Skeletal muscle cell (primary cell): ENCODE results near the gene OR12D3.
"Not testable (repeated sequence)": the region's sequence is repeated elsewhere in the genome, so short reads cannot be mapped to it uniquely, and the experiment has no call there.

ENCODE experiments used
- DNase-seq: peaks from one replicate; pipeline ENCODE4 v3.0.0-alpha.2; 2010; ENCODE audit warnings: low read depth
- H3K4me3 ChIP-seq: 2 replicates; pipeline ENCODE4 v1.5.1; 2011; ENCODE audit warnings: low read depth, mild to moderate bottlenecking, control low read depth, low read length, moderate library complexity

The OR12D3 gene, protein sequence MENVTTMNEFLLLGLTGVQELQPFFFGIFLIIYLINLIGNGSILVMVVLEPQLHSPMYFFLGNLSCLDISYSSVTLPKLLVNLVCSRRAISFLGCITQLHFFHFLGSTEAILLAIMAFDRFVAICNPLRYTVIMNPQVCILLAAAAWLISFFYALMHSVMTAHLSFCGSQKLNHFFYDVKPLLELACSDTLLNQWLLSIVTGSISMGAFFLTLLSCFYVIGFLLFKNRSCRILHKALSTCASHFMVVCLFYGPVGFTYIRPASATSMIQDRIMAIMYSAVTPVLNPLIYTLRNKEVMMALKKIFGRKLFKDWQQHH

DNA sequence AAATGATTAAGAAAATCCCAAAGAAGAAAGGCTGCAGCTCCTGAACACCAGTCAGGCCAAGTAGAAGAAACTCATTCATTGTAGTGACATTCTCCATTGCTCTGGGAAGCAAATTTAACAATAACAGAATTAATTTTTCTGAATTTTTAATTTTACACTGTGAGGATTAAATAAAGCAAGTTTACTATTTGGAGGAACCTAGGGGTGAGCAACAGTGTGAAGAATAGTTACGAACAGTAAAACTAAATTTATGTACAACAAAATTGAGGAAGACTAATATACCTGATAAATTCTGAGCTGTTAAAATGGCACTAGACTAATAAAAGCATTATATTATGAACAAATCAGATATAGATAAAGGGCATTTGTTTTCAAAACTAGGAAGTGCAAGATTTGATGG lies at the start of gene OR12D3:
Gene OR12D3, minus strand, starts transcription at position 101 of the 400 bp plus-strand sequence. Its CDS starts 4 bp downstream, at position 97.
- H3K4me3 ChIP-seq = no peak within 1 kb of the TSS
- no peak for DNase-seq

DNA sequence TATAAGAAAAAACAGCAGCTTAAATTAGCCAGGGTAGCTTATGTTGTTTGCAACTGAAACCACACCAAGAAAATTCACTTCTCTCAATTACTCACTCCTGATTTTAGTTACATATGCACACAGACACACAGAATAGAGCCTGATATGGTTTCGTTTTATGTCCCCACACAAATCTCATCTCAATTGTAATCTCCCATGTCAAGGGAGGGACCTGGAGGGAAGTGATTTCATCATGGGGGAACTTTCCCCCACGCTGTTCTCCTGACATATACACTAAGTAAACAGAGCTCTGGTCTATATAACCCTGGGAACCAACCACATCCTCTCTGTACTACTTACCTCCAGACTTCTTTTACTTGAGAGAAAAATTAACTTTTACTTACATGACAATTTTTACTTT lies 49.5 kb upstream of the OR12D3 start:
- DNase-seq = no peak
- no peak overlapping the region for H3K4me3 ChIP-seq

DNA sequence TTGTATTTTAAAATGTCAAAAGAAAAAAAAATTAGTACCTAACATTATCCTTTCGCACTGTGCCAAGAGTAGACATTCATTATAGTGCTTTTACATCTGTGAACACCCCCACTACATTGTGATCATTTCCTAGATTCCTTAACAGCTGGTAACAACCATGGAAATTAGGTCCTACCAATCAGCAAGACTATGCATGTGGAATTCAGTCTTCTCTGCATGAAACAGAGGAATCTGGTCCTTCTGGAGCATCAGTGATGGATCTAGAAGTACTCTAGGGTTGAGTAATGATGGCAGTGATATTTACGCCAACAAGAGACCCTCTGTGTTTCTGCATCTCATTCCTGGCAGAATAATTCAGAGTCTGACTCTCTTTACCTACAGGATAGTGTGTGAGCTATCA lies 49.1 kb upstream of the OR12D3 start:
- DNase-seq = no peak
- H3K4me3 ChIP-seq = no peak overlapping the region

DNA sequence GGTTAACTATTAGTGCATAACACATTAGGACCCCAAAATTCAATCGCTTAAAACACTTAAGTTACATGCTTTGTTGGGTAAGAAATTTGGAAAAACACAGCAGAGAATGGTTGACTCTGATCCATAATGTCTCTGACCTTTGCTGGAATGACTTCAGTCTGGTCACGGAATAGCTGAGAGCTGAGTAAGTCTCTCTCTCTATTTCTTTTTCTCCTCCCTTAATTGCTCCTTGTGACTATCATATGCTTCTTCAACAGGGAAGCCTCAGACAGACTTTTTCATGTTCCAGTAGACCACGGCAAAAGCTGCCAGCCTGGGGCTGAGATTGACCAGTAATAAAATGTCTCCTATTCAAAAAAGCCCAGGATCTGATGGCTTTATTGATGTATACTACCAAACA lies 44.4 kb upstream of the OR12D3 start:
- no peak for DNase-seq
- no peak overlapping the region for H3K4me3 ChIP-seq

DNA sequence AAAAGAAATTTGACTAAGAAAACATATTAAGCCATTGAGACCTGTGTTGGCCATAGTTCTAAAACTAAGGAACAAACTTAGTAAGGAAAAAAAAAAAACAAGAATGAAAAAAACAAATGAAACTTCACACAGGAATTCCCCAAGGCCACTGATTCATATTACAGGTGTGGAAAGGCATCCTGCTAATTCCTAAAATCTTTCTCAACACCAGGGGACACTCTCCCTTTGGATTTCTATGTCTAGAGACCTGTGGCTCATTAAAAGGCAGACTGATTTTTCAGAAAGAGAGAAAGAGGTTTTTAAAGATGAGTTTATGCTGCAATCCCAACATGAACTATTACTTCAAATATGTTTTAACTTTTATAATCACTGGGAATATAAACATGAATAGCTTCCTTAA lies 39.5 kb upstream of the OR12D3 start, which contains the start of gene OR12D1:
Gene OR12D1, plus strand, starts transcription at position 341 of the 400 bp plus-strand sequence.
- no peak within 1 kb of the TSS for H3K4me3 ChIP-seq
- no peak for DNase-seq

DNA sequence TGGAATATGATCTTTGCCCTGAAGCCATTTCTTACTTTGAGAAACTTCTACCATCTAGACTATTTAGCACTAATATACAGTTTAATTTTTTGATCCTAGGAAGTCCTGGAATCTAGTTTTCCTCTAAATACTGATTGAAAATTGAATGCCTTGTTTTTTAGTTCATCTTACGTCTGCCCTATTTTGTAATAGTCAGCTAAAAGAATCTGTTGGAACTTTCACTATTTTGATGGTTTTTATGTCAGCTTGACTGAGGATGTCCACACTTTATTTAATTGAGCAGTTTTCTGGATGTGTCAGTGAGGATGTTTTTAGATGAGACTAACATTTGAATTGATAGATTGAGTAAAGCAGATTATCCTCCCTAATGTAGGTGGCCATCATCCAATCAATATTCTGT lies 28.7 kb upstream of the OR12D3 start:
- DNase-seq = no peak
- no peak overlapping the region for H3K4me3 ChIP-seq

DNA sequence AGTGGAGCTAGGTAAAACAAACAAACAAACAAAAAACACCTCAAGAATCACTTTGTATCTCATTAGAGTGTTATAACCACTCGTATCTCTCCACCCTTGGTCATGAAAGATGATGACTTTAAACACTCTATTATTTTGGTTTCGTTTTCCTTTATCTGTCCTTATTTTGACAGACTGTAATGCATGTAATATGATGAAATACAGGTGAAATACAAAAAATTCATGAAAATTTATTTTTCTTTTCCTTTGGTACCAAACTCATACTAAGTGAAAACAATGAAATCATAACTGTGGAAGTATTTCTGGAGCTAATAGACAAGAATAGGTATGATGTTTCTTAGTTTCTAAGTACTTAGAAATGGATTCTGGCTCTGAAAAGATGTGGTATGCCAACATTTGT lies 24.4 kb upstream of the OR12D3 start:
- no peak for DNase-seq
- H3K4me3 ChIP-seq = no peak overlapping the region

DNA sequence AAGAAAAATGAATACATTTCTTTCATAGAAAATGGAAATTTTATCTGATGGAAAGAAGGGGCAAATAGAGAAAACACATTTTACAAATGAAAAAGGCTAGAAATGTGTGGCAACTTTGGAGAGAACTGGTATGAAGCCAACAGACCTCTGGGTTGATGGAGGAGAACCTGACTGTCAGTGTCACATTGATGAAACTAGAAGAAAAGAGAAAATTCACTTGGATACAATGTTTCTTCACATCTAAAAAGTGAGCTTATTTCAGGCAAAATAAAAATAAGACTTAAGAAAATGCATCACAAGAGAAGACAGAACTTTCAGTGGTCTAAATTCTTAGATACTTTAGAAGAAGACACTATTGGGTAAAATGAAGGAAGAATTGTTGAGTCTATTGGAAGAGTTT lies 20.2 kb upstream of the OR12D3 start, which contains the start of gene OR12D2:
Gene OR12D2, plus strand, starts transcription at position 301 of the 400 bp plus-strand sequence. CDS start 1,069 bp downstream, outside the sequence.
- no peak within 1 kb of the TSS for H3K4me3 ChIP-seq
- DNase-seq = no peak

DNA sequence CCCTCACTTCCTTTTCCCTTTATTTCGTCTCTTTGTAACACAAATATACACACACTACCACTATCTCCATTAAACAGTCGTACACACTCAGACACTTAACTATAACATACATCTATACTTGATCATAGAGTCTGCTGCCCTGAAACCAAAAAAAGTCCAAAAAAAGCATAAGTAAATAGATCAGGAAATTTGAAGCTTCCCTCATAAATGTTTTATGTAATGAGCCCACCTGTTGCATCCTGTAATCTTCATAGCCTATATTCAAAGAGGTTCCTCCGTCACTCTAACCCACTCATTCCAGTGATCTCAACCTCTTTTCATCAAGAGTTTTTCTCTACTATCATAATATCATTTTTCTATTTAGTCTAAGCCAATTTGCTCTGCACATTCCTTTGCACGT lies 13.4 kb upstream of the OR12D3 start:
- H3K4me3 ChIP-seq = no peak overlapping the region
- DNase-seq = no peak

DNA sequence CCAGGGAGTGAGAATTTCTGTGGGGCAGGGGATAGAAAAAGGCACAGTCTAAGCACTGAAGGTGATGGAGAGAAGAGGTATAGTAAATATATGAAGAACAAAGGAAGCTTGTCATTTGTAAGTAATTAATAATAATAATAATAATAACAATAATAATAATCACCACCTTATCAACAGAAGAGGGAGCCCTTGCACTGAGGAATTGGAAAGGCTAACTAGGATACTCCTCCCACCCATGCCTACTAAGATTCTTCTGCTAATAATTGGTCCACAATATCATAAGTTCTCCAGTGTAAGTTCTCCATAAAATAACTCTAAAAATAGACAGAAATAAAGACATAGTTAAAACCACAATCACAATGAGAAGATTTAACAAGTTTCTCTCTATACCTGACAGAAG lies 912 bp upstream of the OR12D3 start:
- no peak for DNase-seq
- no peak overlapping the region for H3K4me3 ChIP-seq

DNA sequence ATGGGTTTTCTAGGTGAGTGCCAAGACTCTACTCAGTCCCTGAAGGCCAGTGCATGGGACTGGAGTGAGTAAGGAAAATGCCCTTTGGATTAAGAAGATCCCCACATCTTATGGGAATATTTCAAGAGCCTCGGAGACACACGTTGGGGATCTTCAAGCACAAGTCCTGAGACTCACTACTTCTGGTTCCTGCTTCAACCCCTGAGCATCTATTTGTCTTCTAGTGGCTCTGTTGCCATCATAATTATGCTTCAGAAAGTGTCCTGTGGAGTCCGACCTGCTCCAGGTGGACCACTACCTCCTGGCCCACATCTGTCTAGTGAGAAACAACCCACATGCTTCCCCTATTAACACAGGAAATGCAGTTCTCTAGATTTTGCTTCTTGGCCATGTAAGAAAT lies 6.3 kb downstream of the OR12D3 start, which contains the start of gene OR5V1:
Gene OR5V1, minus strand, starts transcription at position 101 of the 400 bp plus-strand sequence. CDS start 12,670 bp downstream, outside the sequence.
- DNase-seq = no peak
- H3K4me3 ChIP-seq = no peak within 1 kb of the TSS

DNA sequence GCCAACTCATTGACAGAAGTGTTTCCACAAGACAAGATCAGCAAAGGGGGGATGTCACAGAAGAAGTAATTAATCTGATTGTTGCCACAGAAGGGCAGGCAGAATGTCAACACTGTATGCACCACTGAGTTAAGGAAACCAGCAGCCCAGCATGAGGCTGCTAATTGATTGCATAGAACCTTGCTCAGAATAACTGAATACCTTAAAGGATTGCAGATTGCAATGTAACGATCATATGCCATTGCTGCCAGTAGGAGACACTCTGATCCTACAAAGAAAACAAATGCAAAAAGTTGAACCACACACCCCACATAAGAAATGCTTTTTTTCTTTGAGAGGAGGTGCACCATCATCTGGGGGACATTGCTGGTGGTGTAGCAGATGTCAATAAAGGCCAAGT lies 19.5 kb downstream of the OR12D3 start:
- DNase-seq = no peak
- no peak overlapping the region for H3K4me3 ChIP-seq

DNA sequence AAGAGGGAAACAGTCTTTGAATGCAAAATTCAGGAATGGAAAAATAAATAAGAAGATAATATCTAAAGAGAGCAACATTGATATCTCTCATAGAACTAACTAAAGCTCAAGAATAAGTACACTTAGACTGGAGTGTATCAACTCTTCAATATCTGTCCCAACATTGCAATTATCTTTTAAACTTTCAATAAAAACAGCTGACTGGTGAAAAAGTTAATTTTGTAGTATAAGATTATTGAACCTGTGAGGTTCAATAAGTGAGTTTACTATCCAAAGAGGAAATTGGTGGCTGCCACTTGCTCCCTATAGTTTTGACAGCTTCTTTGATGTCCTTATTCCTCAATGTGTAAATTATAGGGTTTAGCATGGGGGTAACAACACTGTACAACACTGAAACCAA lies 20.1 kb downstream of the OR12D3 start:
- no peak for DNase-seq
- H3K4me3 ChIP-seq = no peak overlapping the region

DNA sequence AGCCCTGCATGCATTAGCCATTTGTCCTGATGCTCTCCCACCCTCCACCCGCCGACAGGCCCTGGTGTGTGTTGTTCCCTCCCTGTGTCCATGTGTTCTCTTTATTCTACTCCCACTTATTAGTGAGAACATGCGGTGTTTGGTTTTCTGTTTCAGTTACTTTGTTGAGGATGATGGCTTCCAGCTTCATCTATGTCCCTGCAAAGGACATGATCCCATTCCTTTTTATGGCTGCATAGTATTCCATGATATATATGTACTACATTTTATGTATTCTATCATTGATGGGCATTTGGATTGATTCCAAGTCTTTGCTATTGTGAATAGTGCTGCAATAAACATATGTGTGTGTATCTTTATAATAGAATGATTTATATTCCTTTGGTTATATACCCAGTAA lies 25.7 kb downstream of the OR12D3 start:
- not testable (repeated sequence) for DNase-seq, H3K4me3 ChIP-seq

DNA sequence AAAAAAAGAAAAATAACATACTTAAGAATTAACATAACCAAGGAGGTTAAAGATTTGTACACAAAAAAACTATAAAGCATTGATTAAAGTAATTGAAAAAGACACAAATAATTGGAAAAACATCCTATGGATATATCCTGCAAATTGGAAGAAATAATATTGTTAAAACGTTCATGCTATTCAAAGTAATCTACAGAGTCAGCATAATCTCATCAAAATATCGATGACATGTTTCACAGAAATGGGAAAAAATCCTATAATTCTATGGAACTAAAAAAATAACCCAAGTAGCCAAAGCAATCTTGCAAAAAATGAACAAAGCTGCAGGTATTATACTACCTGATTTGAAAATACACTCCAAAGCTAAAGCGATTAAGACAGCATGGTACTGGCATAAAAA lies 29.7 kb downstream of the OR12D3 start:
- H3K4me3 ChIP-seq = no peak overlapping the region
- no peak for DNase-seq

DNA sequence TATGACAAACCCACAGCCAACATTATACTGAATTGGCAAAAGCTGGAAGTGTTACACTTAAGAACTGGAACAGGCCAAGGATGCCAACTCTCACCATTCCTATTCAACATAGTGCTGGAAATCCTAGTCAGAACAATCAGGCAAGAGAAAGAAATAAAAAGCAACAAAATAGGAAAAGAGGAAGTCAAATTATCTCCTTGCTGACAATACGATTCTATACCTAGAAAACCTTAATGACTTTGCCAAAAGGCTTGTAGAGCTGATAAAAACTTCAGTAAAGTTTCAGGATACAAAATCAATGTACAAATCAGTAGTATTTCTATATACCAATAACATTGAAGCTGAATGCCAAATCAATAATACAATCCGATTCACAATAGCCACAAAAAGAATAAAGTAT lies 38.8 kb downstream of the OR12D3 start:
- H3K4me3 ChIP-seq = no peak overlapping the region
- DNase-seq = no peak

DNA sequence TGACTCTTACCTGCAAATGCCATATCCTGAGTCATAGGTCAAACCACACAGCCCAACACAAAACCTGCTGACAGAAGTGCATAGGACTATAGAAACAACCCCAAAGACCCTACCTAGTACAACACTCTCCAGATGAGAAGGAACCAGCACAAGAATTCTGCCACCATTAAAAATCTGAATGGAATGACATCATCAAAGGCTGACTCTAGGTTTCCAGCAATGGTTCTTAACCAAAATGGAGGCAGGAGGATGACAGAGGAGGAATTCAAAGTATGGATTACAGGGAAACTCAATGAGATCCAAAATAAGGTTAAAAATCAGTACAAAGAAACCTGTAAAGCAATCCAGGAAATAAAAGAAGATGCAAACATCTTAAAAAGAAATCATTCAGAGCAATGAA lies 42.4 kb downstream of the OR12D3 start:
- H3K4me3 ChIP-seq = no peak overlapping the region
- DNase-seq = no peak

DNA sequence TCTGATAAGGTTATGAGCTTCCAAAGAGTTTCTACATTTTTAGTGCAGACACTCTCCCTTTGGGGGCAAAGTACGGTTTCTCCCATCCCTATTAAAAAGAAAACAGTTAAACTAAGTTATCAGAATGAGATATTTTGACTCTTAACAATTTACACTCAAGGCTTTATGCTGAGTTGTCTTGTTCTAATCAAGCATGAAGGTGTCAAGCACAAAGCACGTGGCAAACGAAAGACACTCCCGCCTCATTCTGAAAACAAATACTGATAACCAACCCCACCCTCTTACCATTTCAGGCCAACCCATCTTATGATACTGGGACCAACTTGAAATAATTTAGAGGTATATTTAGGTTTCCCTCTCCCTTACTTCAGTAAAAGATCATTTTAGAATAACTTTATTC lies 49.3 kb downstream of the OR12D3 start:
- DNase-seq = no peak

More for the DNA sequence above, 49.3 kb downstream of the OR12D3 start:
- no peak overlapping the region for H3K4me3 ChIP-seq
